ENCODE results near the gene PPIAL4G.
"Not testable (repeated sequence)": the region's sequence is repeated elsewhere in the genome, so short reads cannot be mapped to it uniquely, and the experiment has no call there.

The PPIAL4G gene

DNA sequence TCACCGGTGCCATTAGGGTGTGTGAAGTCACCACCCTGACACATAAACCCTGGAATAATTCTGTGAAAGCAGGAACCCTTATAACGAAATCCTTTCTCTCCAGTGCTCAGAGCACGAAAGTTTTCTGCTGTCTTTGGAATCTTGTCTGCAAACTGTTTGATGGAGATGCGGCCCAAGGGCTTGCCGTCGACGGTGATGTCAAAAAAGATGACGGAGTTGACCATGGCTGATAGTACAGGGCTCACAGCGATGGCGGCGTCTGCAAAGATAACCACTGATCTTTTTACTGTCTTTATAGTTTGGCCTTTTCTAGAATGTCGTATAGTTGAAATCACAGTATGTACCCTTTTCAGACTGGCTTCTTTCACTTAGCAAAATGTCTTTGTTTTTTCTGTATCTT lies at the start of gene PPIAL4G:
PPIAL4G (minus strand) TSS at position 274 of the 400 bp plus-strand sequence; CDS start at position 224, 50 bp downstream.
- DNase-seq (ENCODE audit: low spot score): not testable (repeated sequence)

GRCh38 chr1:148532158-148532557 lies 49.1 kb upstream of the PPIAL4G start:
- not testable (repeated sequence) for DNase-seq (ENCODE audit: low spot score)

DNA sequence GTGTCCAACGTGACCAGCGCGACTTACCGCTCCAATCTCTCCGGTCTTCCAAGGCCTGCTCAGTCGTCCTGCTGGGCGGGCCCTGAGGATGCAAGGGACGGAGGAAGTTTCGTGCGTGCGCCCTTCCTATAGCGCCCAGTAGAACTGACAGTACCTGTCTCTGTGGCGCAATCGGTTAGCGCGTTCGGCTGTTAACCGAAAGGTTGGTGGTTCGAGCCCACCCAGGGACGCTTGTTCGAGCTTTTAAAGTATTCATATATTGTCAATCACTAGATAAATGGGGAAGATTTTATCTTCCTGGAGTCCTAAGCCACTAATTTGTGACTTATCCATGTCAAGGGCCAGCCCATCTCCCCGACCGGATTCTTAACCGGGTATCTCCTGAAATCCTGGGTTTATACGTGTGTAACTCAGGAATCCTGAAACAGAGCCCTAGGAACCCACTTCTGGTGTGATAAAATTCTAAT lies 46.0 kb upstream of the PPIAL4G start:
- DNase-seq (ENCODE audit: low spot score): not testable (repeated sequence)

DNA sequence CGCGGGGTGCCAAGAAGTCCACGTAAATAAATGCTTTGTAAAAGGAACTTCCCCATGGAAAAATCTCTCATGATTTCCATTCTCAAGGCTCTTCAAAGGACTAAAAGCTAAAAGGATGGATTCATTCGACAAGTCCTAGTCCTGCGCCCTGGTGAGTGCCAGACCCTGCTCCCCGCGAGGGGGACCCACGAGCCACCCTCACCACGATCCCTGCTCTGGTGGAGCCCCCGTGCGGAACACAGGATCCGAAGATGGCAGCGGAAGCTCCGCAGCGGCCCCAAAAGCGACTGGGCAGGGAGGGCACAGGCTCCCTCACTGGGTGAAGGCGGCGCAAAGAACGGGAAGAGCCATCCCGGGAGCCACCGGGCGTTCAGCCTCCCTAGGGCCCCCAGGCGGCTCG lies 45.5 kb upstream of the PPIAL4G start:
- DNase-seq (ENCODE audit: low spot score): not testable (repeated sequence)

DNA sequence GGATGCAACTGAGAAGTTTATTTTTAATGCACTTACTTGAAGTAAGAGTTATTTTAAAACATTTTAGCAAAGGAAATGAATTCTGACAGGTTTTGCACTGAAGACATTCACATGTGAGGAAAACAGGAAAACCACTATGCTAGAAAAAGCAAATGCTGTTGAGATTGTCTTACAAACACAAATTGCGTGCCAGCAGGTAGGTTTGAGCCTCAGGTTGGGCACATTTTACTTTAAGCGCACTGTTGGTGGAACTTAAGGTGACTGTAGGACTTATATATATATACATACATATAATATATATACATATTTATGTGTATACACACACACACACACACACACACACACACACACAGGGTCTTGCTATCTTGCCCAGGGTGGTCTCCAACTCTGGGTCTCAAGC lies 43.5 kb upstream of the PPIAL4G start:
- not testable (repeated sequence) for DNase-seq (ENCODE audit: low spot score)

DNA sequence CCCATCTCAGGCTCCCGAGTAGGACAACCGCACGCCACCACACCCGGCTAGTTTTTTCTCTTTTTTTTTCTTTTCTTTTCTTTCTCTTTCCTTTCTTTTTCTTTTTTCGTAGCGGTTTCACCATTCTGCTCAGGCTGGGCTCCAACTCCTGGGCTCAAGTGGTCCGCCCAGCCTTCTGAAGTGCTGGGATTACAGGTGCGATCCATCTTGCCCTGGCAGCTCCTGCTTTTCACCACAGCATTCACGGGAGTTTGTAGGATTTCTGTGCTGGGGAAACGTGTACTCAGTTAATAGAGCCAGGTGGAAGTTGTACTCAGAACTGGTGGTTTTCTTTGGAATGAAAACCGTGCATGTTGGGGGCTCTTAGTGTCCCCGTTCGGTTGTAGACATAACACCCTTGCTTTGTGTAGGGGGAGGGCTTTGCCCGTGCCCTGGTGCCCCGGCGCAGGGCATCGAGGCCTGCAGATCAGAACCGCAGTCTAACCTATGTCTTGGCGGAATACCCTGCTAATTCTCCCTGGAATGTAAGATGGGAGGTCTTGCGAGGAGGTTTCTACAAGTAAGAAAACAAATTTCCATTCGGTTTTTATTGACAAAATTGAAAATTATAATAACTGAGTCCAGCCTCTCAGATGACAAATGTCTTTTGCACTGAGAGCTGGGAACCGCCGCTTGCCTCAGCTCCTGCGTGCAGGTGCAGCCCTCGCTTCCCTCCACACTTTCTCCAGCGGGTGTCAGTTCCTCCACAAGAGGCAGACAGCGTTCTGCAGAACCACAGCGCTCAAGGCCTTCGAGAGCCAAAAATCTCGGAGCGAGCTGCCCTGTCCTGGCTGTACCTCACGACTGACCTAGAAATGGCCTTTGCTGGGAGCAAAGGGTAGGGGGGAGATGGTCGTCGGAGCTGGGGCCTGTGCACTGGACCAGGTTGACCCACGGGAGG lies 40.4 kb upstream of the PPIAL4G start:
- DNase-seq (ENCODE audit: low spot score): not testable (repeated sequence)

DNA sequence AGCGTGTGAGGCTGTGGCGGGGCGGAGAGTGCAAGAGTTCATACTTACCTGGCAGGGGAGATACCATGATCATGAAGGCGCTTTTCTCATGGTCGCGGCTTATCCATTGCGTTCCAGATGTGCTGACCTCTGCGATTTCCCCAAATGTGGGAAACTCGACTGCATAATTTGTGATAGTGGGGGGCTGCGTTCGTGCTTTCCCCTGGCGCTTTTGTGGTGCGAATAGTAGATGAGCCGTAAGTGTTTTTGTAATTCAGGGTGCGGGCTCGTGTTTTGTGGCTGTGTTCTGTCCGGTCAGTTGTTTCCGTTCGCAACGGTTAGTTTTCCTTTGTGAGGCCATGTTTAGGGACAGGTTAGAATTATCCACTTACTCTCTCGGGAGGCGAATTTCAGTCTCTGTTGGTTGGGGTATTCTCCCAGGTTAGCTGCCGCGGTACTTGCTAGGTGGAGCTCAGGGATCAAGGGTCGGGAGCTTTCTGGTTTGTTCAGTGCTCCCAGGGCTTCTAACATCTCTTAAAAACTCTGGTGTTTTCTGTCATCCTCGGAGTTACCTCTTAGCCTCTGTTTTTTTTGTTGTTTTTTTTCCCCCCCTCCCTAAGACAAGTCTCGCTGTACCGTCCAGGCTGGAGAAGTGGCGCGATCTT lies 39.6 kb upstream of the PPIAL4G start:
- peak; percentile 73 for DNase-seq (ENCODE audit: low spot score)

DNA sequence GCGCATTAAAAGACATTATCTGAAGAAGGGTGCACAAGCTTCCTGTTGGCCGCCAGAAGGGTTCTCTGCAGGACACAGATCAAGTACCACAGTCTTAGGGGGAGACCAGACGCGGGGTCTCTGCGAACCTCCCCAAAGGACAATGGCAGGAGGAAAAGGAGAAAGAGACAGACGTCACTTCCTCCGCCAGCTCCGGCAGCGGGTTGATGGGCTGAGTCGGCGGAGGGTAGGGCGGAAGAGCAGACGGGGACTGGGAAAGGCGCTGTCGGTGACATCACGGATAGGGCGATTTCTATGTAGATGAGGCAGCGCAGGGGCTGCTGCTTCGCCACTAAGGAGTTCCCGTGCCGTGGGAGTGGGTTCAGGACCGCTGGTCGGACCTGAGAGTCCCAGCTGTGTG lies 39.0 kb upstream of the PPIAL4G start:
- DNase-seq (ENCODE audit: low spot score): not testable (repeated sequence)

DNA sequence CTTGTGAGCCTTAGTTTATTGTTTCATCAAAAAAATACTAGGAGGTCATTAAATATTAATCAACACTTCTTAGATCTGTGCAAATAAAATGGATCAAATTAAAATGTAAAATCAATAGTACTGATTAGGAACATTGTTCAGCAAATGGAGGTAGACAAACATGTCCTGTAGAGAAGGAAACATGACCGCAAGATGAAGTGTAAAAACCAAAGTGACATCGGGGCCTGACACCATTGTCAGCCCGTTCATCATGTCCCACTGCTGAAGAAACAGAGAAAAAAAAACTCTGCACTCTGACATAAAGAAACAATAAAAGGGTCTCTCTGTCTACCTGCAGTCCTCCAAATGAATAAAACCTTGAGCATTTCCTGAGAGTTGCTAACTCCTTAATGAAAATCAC lies 31.2 kb upstream of the PPIAL4G start:
- DNase-seq (ENCODE audit: low spot score): not testable (repeated sequence)

DNA sequence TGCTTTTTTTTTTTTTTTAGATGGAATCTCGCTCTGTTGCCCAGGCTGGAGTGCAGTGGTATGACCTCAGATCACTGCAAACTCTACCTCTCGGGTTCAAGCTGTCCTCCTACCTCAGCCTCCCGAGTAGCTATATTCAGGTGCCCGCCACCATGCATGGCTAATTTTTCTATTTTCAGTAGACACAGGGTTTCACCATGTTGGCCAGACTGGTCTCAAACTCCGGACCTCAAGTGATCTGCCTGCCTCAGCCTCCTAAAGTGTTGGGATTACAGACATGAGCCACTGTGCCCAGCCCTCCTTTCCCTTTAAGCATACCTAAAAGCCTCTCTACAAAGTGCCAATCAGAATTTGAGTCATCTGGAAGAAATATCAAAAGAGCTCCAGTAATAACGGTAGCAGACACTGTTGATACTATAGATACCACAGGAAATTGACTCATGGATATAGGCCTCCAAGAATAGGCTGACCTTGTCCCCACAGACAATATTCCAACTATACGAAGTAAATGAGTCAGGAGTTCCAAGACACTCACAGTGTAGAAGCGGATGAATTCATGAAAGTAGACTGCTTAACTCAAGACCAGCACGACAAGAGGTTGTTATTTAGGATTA lies 29.6 kb upstream of the PPIAL4G start:
- not testable (repeated sequence) for DNase-seq (ENCODE audit: low spot score)

- not testable (repeated sequence) for DNase-seq (ENCODE audit: low spot score)
Measured at GRCh38 chr1:148493933-148494332, 10.8 kb upstream of the PPIAL4G start.

- DNase-seq (ENCODE audit: low spot score): not testable (repeated sequence)
Measured at GRCh38 chr1:148481134-148481533, 2.0 kb downstream of the PPIAL4G start.

- DNase-seq (ENCODE audit: low spot score): not testable (repeated sequence)
Measured at GRCh38 chr1:148459694-148460093, 23.4 kb downstream of the PPIAL4G start.

GRCh38 chr1:148458901-148459581 lies 24.1 kb downstream of the PPIAL4G start:
- not testable (repeated sequence) for DNase-seq (ENCODE audit: low spot score)

- not testable (repeated sequence) for DNase-seq (ENCODE audit: low spot score)
Measured at GRCh38 chr1:148458398-148458797, 24.7 kb downstream of the PPIAL4G start.

DNA sequence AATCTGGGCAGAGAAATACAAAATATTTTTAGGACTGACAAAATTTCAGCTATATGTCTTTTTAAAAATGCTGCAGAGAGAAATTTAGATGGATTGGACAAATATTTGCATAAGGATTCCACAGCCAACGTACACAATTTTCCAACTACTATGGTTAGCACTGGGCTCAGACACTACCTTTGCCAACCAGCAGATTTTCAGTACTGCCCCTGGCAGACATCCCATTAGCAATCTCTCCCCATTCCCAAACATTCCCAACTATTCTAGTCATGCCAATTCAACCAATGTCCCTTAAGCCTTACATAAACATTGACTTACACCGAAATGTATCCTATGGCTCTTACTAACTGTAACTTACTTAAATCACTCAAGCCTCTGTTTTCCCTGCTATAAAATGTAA lies 30.3 kb downstream of the PPIAL4G start:
- DNase-seq (ENCODE audit: low spot score): not testable (repeated sequence)

DNA sequence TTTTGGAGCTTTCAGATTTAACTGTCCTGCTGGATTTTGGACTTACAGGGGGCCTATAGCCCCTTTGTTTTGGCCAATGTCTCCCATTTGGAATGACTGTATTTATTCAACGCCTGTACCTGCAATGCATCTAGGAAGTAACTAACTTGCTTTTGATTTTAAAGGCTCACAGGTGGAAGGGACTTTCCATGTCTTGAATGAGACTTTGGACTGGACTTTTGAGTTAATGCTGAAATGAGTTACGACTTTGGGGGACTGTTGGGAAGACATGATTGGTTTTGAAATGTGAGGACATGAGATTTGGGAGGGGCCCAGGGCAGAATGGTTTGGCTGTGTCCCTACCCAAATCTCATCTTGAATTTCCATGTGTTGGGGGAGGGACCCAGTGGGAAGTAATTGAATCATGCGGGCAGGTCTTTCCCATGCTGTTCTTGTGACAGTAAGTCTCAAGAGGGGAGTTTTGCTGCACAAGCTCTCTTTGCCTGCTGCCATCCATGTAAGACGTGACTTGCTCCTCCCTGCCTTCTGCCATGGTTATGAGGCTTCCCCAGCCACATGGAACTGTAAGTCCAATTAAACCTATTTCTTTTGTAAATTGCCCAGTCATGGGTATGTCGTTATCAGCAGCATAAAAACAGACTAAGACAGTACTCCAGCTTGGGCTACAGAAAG lies 43.3 kb downstream of the PPIAL4G start:
- DNase-seq (ENCODE audit: low spot score): not testable (repeated sequence)

DNA sequence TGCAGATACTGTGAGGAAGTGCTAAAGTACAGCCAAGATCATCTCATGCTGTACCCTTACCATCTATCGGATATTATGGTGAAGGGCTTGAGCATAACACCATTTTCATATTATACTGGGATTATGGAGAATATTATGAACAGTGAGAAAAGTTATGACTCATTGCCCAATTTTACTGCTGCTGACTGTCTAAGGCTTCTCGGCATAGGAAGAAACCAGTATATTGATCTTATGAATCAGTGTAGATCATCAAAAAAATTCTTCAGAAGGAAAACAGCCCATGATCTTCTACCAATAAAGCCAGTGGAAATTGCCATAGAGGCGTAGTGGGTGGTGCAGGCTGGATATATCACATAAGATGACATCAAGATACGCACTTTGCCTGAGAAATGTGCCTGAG lies 47.7 kb downstream of the PPIAL4G start:
- DNase-seq (ENCODE audit: low spot score): no peak

- DNase-seq (ENCODE audit: low spot score): no peak
Measured at GRCh38 chr1:148434832-148435231, 48.3 kb downstream of the PPIAL4G start.

DNA sequence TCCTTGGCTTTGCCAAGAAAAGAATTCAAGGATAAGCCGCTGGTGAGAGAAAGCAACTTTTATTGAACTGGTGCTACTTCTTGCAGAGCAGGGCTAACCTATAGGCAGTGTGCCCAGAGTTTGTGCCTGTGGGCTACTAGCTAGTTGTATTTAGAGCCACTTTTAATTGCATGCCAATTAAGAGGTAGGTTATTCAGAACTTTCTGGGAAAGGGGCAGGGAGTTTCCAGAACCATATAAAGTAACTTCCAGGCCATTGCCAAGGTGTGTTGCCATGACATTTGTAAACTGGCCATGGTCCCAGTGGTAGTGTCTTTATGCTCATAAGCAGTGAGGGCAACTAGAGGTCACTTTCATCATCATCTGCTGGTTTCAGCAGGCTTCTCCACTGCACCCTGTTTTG lies 50.2 kb downstream of the PPIAL4G start:
- DNase-seq (ENCODE audit: low spot score): not testable (repeated sequence)
